ENCODE results near the gene GZMM.
A peak's percentile ranks its signal among the peaks of the same experiment; 100 is the strongest.

The GZMM gene

DNA sequence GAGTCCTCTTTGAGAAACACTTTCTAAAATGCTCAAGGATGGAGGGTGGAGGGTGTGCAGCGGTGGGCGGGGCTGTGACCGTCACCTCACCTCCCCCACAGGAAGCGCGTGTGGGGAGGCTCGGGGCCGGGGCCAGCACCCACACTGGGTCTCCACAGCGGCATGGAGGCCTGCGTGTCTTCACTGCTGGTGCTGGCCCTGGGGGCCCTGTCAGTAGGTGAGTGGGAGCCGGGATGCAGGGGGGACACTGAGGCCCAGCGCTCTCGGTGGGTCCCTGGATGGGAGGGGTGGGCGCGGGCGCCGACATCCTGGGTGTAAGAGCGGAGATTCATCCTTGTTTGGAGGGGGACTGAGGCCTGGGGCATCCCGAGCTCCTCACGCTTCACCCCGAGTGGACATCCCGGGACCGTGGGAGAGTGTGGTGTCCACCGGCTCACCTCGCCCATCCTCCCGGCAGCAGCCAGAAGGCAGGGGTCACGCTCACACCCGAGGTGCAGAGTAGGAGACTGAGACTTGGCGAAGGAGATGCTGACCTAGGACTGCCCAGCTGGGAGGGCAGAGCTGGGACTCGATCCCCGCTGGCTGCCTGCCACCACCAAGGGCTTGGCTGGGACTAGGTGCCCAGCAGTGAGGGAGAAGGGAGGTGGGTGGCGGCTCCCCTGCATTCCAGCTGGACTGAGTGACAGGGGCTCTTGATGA is at the start of gene GZMM:
GZMM (plus strand) TSS at position 144 of the 699 bp plus-strand sequence; CDS start at position 163, 19 bp downstream.
- H3K4me3 ChIP-seq (ENCODE audit: low read depth, low read length), result no peak within 1 kb of the TSS
- no peaks in the 10 kb centered on the region for H3K9me3 ChIP-seq (ENCODE audit: control insufficient read depth, insufficient read depth, low read depth, low read length)
- no peaks in the 10 kb centered on the region for H3K27me3 ChIP-seq (ENCODE audit: control insufficient read depth, insufficient read depth, low read length)
- no peak within 1 kb of the TSS for H3K27ac ChIP-seq (ENCODE audit: low read depth, low read length)
- H3K9ac ChIP-seq (ENCODE audit: low read length), result no peak within 1 kb of the TSS
- H3K36me3 ChIP-seq (ENCODE audit: control insufficient read depth, insufficient read depth, low read length), result peaks cover 27% of the 10 kb centered on the region
- H3K4me1 ChIP-seq (ENCODE audit: control insufficient read depth, insufficient read depth, low read length), result peaks cover 7% of the 10 kb centered on the region; the same call in 1 of the 2 replicates

DNA sequence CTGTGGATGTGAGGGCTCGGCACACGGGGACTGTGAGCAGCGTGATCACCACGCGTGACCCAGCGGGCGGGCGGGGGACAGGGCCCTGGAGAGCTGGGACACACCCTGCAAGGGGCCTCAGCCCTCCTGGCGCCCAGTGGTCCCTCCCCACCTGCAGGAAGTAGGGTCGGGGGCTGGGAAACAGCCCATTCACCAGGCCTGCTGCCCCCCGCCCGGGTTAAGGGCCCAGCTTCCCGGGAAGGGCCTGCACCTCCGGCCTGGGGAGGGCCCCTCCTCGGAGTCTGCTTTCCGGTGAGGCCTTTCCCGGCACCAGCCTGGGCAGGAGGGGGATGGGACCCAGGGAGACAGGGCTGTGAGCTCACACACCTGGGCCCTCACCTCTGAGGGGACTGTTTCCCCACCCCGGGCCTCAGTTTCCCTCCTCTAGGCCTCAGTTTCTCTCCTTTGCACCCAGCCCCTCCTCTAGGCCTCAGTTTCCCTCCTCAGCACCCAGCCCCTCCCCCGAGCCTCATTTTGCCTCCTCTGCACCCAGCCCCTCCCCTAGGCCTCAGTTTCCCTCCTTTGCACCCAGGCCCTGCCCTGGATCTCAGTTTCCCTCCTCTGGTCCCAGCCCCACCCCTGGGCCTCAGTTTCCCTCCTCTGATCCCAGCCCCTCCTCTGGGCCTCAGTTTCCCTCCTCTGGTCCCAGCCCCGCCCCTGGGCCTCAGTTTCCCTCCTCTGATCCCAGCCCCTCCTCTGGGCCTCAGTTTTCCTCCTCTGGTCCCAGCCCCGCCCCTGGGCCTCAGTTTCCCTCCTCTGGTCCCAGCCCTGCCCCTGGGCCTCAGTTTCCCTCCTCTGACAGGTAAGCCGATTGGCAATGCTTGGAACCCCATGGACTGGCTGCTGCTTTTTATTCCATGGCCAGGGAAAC is 49.4 kb upstream of the GZMM start:
- Histone ChIP-seq H3K4me1 (ENCODE audit: control insufficient read depth, insufficient read depth, low read length) (peaks cover 4% of the 10 kb centered on the region; the same call in 1 of the 2 replicates), H3K27ac (ENCODE audit: low read depth, low read length) (no peak overlapping the region), H3K27me3 (ENCODE audit: control insufficient read depth, insufficient read depth, low read length) (peaks cover 28% of the 10 kb centered on the region), H3K4me3 (ENCODE audit: low read depth, low read length) (no peak overlapping the region), H3K9ac (ENCODE audit: low read length) (no peak overlapping the region), H3K36me3 (ENCODE audit: control insufficient read depth, insufficient read depth, low read length) (no peaks in the 10 kb centered on the region), H3K9me3 (ENCODE audit: control insufficient read depth, insufficient read depth, low read depth, low read length) (no peaks in the 10 kb centered on the region)

DNA sequence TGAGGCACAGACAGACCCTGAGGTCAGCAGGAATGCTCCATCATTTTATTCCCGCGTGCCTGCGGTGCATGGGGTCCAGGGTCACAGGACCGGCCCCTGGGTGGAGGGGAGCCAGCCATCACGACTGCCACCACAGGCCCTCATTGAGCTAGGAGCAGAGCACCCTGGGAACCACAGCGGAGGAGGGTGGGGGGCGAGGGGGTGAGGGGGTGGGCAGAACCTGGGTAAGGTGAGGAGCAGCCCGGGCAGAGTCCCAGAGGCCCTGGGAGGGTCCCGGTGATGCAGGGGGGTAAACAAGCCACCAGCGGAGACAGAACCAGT is 48.8 kb upstream of the GZMM start:
- Histone ChIP-seq H3K27ac (ENCODE audit: low read depth, low read length) (no peak overlapping the region), H3K36me3 (ENCODE audit: control insufficient read depth, insufficient read depth, low read length) (no peaks in the 10 kb centered on the region), H3K27me3 (ENCODE audit: control insufficient read depth, insufficient read depth, low read length) (peaks cover 34% of the 10 kb centered on the region), H3K9ac (ENCODE audit: low read length) (no peak overlapping the region), H3K4me1 (ENCODE audit: control insufficient read depth, insufficient read depth, low read length) (peaks cover 4% of the 10 kb centered on the region; the same call in 1 of the 2 replicates), H3K9me3 (ENCODE audit: control insufficient read depth, insufficient read depth, low read depth, low read length) (no peaks in the 10 kb centered on the region), H3K4me3 (ENCODE audit: low read depth, low read length) (no peak overlapping the region)

DNA sequence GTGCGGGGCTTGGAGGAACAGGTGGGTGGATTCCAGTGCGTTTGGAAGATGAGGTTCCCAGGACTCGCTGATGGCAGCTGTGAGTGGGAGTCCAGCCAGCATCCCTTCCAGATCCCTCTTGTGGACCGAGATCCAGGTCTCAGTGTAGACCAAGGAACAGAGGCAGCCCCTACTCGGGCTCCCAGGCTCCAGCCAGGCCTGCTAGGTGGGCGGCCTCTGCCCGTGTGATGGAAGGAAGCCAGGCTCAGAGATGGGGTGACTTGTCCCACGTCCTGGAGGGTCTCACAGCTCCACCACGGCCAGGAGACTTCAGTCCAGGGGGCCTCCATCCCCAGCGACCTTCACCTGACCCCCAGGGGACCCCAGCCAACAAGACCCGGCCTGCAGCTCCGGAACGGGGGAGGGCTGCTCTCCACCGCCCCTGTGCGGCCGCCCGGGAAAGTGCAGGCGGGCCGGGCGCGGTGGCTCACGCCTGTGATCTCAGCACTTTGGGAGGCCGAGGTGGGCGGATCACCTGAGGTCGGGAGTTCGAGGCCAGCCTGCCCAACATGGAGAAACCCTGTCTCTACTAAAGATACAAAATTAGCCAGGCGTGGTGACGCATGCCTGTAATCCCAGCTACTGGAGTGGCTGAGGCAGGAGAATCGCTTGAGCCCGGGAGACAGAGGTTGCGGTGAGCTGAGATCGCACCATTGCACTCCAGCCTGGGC is 48.3 kb upstream of the GZMM start:
- H3K27me3 ChIP-seq (ENCODE audit: control insufficient read depth, insufficient read depth, low read length), result peaks cover 37% of the 10 kb centered on the region
- H3K4me3 ChIP-seq (ENCODE audit: low read depth, low read length), result peak overlapping the region; percentile 35; the same call in 1 of the 2 replicates
- peaks cover 4% of the 10 kb centered on the region; the same call in 1 of the 2 replicates for H3K4me1 ChIP-seq (ENCODE audit: control insufficient read depth, insufficient read depth, low read length)
- no peak overlapping the region for H3K9ac ChIP-seq (ENCODE audit: low read length)
- H3K27ac ChIP-seq (ENCODE audit: low read depth, low read length), result no peak overlapping the region
- H3K9me3 ChIP-seq (ENCODE audit: control insufficient read depth, insufficient read depth, low read depth, low read length), result no peaks in the 10 kb centered on the region
- H3K36me3 ChIP-seq (ENCODE audit: control insufficient read depth, insufficient read depth, low read length), result no peaks in the 10 kb centered on the region

DNA sequence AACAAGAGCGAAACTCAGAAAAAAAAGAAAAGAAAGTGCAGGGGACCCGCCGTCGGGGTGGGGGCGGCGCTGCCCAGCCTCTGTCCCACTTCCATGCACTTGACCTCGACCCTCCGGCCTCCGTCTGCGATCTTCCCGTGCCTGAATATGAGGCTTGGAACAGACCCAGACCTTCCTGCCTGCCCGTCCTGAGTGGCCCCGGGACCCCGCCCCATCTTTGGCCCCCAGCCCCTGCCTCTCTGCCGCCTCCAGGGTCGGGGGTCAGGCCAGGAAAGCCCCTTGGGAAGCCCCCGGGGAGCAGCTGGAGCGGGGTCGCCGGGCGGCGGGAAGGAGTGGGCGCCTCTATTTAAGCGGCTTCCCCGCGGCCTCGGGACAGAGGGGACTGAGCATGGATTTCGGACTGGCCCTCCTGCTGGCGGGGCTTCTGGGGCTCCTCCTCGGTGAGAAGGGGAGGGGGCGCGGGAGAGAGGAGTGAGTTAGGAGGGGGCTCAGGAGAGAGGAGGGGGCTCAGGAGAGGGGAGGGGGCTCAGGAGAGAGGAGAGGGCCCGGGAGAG is 47.7 kb upstream of the GZMM start, which contains the start of gene MADCAM1:
MADCAM1 (plus strand) TSS at position 375 of the 554 bp plus-strand sequence; CDS start at position 389, 14 bp downstream.
- Histone ChIP-seq H3K9ac (ENCODE audit: low read length) (no peak within 1 kb of the TSS), H3K4me3 (ENCODE audit: low read depth, low read length) (peak within 1 kb of the TSS; percentile 73), H3K27me3 (ENCODE audit: control insufficient read depth, insufficient read depth, low read length) (peaks cover 37% of the 10 kb centered on the region)

DNA sequence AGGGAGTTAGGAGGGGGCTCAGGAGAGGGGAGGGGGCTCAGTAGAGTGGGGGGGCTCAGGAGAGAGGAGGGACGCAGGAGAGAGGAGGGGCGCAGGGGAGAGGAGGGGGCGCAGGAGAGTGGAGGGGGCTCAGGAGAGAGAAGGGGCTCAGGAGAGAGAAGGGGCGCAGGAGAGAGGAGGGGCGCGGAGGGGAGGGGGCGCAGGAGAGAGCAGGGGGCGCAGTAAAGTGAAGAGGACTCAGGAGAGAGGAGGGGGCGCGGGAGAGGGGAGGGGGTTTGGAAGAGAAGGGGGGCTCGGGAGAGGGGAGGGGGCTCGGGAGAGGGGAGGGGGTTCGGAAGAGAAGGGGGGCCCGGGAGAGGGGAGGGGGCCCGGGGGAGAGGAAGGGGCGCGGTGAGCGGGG is 46.9 kb upstream of the GZMM start:
- peak overlapping the region; percentile 73; the same call in 1 of the 2 replicates for H3K4me3 ChIP-seq (ENCODE audit: low read depth, low read length)

More for the DNA sequence above, 47.7 kb upstream of the GZMM start, which contains the start of gene MADCAM1:
- Histone ChIP-seq H3K36me3 (ENCODE audit: control insufficient read depth, insufficient read depth, low read length) (no peaks in the 10 kb centered on the region), H3K9me3 (ENCODE audit: control insufficient read depth, insufficient read depth, low read depth, low read length) (no peaks in the 10 kb centered on the region), H3K4me1 (ENCODE audit: control insufficient read depth, insufficient read depth, low read length) (peaks cover 4% of the 10 kb centered on the region; the same call in 1 of the 2 replicates), H3K27ac (ENCODE audit: low read depth, low read length) (no peak within 1 kb of the TSS)

DNA sequence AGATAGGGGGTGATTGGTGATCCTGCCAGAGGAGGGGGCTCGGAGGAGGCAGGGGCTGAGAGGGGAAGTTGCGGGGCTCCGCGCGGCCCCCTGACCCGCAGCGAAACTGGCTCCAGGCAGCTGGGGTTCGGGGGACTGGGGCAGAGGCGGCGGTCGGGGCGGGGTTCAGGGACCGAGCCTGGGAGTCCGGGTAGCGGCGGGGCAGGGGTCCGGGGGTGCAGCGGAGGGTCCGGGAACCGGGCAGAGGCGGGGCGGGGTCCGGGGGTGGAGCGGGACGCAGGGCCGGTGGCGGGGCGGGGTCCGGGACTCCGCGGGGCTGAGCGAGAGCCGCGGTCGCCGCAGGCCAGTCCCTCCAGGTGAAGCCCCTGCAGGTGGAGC is 46.4 kb upstream of the GZMM start:
- H3K27ac ChIP-seq (ENCODE audit: low read depth, low read length), result no peak overlapping the region
- no peak overlapping the region for H3K9ac ChIP-seq (ENCODE audit: low read length)
- H3K4me3 ChIP-seq (ENCODE audit: low read depth, low read length), result peak overlapping the region; percentile 73

More for the DNA sequence above, 46.9 kb upstream of the GZMM start:
- Histone ChIP-seq H3K27me3 (ENCODE audit: control insufficient read depth, insufficient read depth, low read length) (peaks cover 37% of the 10 kb centered on the region), H3K4me1 (ENCODE audit: control insufficient read depth, insufficient read depth, low read length) (peaks cover 4% of the 10 kb centered on the region; the same call in 1 of the 2 replicates), H3K9me3 (ENCODE audit: control insufficient read depth, insufficient read depth, low read depth, low read length) (no peaks in the 10 kb centered on the region), H3K36me3 (ENCODE audit: control insufficient read depth, insufficient read depth, low read length) (no peaks in the 10 kb centered on the region), H3K9ac (ENCODE audit: low read length) (no peak overlapping the region), H3K27ac (ENCODE audit: low read depth, low read length) (no peak overlapping the region)

DNA sequence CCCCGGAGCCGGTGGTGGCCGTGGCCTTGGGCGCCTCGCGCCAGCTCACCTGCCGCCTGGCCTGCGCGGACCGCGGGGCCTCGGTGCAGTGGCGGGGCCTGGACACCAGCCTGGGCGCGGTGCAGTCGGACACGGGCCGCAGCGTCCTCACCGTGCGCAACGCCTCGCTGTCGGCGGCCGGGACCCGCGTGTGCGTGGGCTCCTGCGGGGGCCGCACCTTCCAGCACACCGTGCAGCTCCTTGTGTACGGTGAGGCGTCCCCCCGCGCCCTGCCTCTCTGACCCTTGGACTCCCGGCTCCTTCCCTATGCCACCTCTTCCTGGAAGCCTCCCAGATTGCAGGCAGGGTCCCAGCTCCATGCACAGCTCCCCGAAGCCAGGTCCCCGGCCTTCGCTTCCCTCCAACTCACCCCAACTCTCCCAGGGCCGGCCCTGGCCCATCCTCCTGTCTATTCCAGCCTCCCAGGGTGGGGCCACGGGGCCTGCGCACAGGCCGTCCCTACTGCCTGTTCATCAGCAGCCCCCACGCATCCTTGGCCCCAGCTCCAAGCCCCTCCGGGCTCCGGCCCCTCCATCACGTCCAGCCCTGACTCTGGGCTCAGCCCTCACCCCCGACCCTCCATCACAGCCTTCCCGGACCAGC is 45.9 kb upstream of the GZMM start:
- Histone ChIP-seq H3K9me3 (ENCODE audit: control insufficient read depth, insufficient read depth, low read depth, low read length) (no peaks in the 10 kb centered on the region), H3K36me3 (ENCODE audit: control insufficient read depth, insufficient read depth, low read length) (no peaks in the 10 kb centered on the region), H3K27ac (ENCODE audit: low read depth, low read length) (no peak overlapping the region), H3K9ac (ENCODE audit: low read length) (no peak overlapping the region), H3K4me3 (ENCODE audit: low read depth, low read length) (peak overlapping the region; percentile 73), H3K27me3 (ENCODE audit: control insufficient read depth, insufficient read depth, low read length) (peaks cover 37% of the 10 kb centered on the region), H3K4me1 (ENCODE audit: control insufficient read depth, insufficient read depth, low read length) (peaks cover 4% of the 10 kb centered on the region; the same call in 1 of the 2 replicates)

More for the DNA sequence above, 46.4 kb upstream of the GZMM start:
- Histone ChIP-seq H3K4me1 (ENCODE audit: control insufficient read depth, insufficient read depth, low read length) (peaks cover 4% of the 10 kb centered on the region; the same call in 1 of the 2 replicates), H3K27me3 (ENCODE audit: control insufficient read depth, insufficient read depth, low read length) (peaks cover 37% of the 10 kb centered on the region), H3K36me3 (ENCODE audit: control insufficient read depth, insufficient read depth, low read length) (no peaks in the 10 kb centered on the region), H3K9me3 (ENCODE audit: control insufficient read depth, insufficient read depth, low read depth, low read length) (no peaks in the 10 kb centered on the region)

DNA sequence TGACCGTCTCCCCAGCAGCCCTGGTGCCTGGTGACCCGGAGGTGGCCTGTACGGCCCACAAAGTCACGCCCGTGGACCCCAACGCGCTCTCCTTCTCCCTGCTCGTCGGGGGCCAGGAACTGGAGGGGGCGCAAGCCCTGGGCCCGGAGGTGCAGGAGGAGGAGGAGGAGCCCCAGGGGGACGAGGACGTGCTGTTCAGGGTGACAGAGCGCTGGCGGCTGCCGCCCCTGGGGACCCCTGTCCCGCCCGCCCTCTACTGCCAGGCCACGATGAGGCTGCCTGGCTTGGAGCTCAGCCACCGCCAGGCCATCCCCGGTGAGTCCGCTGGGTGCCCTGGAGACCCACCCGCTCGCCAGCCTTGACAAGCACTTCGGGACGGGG is 45.4 kb upstream of the GZMM start:
- Histone ChIP-seq H3K4me1 (ENCODE audit: control insufficient read depth, insufficient read depth, low read length) (peaks cover 4% of the 10 kb centered on the region; the same call in 1 of the 2 replicates), H3K9me3 (ENCODE audit: control insufficient read depth, insufficient read depth, low read depth, low read length) (no peaks in the 10 kb centered on the region), H3K27ac (ENCODE audit: low read depth, low read length) (no peak overlapping the region), H3K36me3 (ENCODE audit: control insufficient read depth, insufficient read depth, low read length) (no peaks in the 10 kb centered on the region), H3K4me3 (ENCODE audit: low read depth, low read length) (peak overlapping the region; percentile 73), H3K9ac (ENCODE audit: low read length) (no peak overlapping the region), H3K27me3 (ENCODE audit: control insufficient read depth, insufficient read depth, low read length) (peaks cover 37% of the 10 kb centered on the region)

DNA sequence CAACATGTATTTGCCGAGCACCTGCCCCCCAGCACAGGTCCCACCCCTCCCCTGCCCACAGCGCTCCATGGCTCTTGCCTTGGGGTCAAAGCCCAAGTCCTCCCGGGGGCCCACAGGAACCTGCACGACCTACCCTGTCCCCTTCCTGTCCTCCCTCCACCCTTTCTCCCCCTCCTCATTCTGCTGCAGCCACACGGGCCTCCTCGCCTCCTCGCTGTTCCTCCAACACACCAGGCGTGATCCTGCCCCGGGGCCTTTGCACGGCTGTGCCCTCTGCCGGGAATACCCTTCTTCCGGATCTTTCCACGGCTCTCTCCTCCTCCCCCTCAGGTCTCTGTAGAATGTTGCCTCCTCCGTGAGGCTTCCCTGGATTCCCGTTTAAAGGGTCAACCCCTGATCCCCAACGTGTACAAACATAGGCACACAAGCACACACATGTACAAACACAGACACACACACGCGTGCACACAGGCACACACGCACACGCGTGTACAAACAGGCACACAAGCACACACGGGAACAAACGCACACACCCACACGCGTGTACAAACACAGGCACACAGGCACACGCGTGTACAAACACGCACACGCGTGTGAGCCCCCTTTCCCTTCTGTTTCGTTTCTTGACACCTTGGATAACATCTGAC is 44.8 kb upstream of the GZMM start:
- Histone ChIP-seq H3K9ac (ENCODE audit: low read length) (no peak overlapping the region), H3K27me3 (ENCODE audit: control insufficient read depth, insufficient read depth, low read length) (peaks cover 37% of the 10 kb centered on the region), H3K4me3 (ENCODE audit: low read depth, low read length) (no peak overlapping the region), H3K4me1 (ENCODE audit: control insufficient read depth, insufficient read depth, low read length) (no peaks in the 10 kb centered on the region), H3K9me3 (ENCODE audit: control insufficient read depth, insufficient read depth, low read depth, low read length) (no peaks in the 10 kb centered on the region), H3K27ac (ENCODE audit: low read depth, low read length) (no peak overlapping the region), H3K36me3 (ENCODE audit: control insufficient read depth, insufficient read depth, low read length) (no peaks in the 10 kb centered on the region)

Measured in HUES6 (cell line).